PC-9 (cell line): Measurements from ENCODE around the gene IL1RAPL1.

ENCODE experiments used
- CTCF ChIP-seq: fragments of 200-600 bp; sonication (generic); conservative IDR thresholded peaks from 2 replicates; pipeline ENCODE4 v1.6.1; 2017; ENCODE audit warnings: mixed run types, antibody characterized with exemption, mild to moderate bottlenecking, moderate library complexity
- EZH2 ChIP-seq: fragments of 200-600 bp; sonication (generic); IDR thresholded peaks from 2 replicates; pipeline ENCODE4 v1.8.0; 2017; ENCODE audit warnings: antibody characterized with exemption, low read depth

- no peak for TF ChIP-seq CTCF
- TF ChIP-seq EZH2, result no peak
Measured at GRCh38 chrX:29453333-29453732, 866.1 kb downstream of the IL1RAPL1 start.
